HEK293T (cell line): Measurements from ENCODE around the gene ELOVL2.
"Not testable (repeated sequence)": the region's sequence is repeated elsewhere in the genome, so short reads cannot be mapped to it uniquely, and the experiment has no call there.

Experiments
- CTCF ChIA-PET: fragments of 350-600 bp; formaldehyde crosslinking; extraction: SDS; loops from one replicate; lab custom pipeline; 2021; ENCODE audit warnings: antibody characterized with exemption, inconsistent platforms; lab: Yijun Ruan, JAX
- POLR2A ChIA-PET: fragments of 350-600 bp; formaldehyde crosslinking; extraction: SDS; loops from one replicate; lab custom pipeline; 2020; ENCODE audit warnings: antibody characterized with exemption, inconsistent platforms; lab: Yijun Ruan, JAX
- DNase-seq: peaks from one replicate; pipeline ENCODE4 v3.0.0; 2012; ENCODE audit warnings: mixed read lengths; ENCODE audit errors: extremely low spot score
- ARNT ChIP-seq: fragments of 450-650 bp; IDR thresholded peaks from 2 replicates; pipeline ENCODE4 v1.6.1; 2017; ENCODE audit warnings: mild to moderate bottlenecking
- BHLHE40 ChIP-seq: fragments of 450-650 bp; IDR thresholded peaks from 2 replicates; pipeline ENCODE4 v1.6.1; 2016; ENCODE audit warnings: mild to moderate bottlenecking, moderate library complexity, borderline replicate concordance
- CTBP1 ChIP-seq: fragments of 450-650 bp; IDR thresholded peaks from 2 replicates; pipeline ENCODE4 v1.6.1; 2016; ENCODE audit warnings: borderline replicate concordance
- ELF4 ChIP-seq: fragments of 450-650 bp; IDR thresholded peaks from 2 replicates; pipeline ENCODE4 v1.6.1; 2017; ENCODE audit warnings: antibody characterized with exemption
- FOXA1 ChIP-seq: fragments of 450-650 bp; IDR thresholded peaks from 2 replicates; pipeline ENCODE4 v1.6.1; 2016; ENCODE audit warnings: mild to moderate bottlenecking
- FOXK2 ChIP-seq: fragments of 450-650 bp; IDR thresholded peaks from 2 replicates; pipeline ENCODE4 v1.6.1; 2016; ENCODE audit warnings: mild to moderate bottlenecking
- FOXM1 ChIP-seq: fragments of 450-650 bp; IDR thresholded peaks from 2 replicates; pipeline ENCODE4 v1.6.1; 2017; ENCODE audit warnings: mild to moderate bottlenecking, borderline replicate concordance
- HDGF ChIP-seq: fragments of 450-650 bp; IDR thresholded peaks from 2 replicates; pipeline ENCODE4 v1.6.1; 2017; ENCODE audit warnings: antibody characterized with exemption, borderline replicate concordance
- L3MBTL2 ChIP-seq: fragments of 450-650 bp; conservative IDR thresholded peaks from 2 replicates; pipeline ENCODE4 v1.6.1; 2016; ENCODE audit warnings: mild to moderate bottlenecking
- LEF1 ChIP-seq: fragments of 450-650 bp; IDR thresholded peaks from 2 replicates; pipeline ENCODE4 v1.6.1; 2017; ENCODE audit warnings: mild to moderate bottlenecking, borderline replicate concordance
- NFRKB ChIP-seq: fragments of 450-650 bp; IDR thresholded peaks from 2 replicates; pipeline ENCODE4 v1.6.1; 2016; ENCODE audit warnings: mild to moderate bottlenecking, moderate library complexity
- SP1 ChIP-seq: fragments of 450-650 bp; IDR thresholded peaks from 2 replicates; pipeline ENCODE4 v1.6.1; 2017
- SUZ12 ChIP-seq: fragments of 450-650 bp; IDR thresholded peaks from 2 replicates; pipeline ENCODE4 v1.6.1; 2016; ENCODE audit warnings: mild to moderate bottlenecking
- TARDBP ChIP-seq: fragments of 450-650 bp; IDR thresholded peaks from 2 replicates; pipeline ENCODE4 v1.6.1; 2016
- ZNF384 ChIP-seq: fragments of 450-650 bp; IDR thresholded peaks from 2 replicates; pipeline ENCODE4 v1.6.1; 2016
- TF ChIP-seq, protein P1 (sequence below): fragments of 450-650 bp; IDR thresholded peaks from 2 replicates; pipeline ENCODE4 v1.6.1; 2016

Gene ELOVL2

DNA sequence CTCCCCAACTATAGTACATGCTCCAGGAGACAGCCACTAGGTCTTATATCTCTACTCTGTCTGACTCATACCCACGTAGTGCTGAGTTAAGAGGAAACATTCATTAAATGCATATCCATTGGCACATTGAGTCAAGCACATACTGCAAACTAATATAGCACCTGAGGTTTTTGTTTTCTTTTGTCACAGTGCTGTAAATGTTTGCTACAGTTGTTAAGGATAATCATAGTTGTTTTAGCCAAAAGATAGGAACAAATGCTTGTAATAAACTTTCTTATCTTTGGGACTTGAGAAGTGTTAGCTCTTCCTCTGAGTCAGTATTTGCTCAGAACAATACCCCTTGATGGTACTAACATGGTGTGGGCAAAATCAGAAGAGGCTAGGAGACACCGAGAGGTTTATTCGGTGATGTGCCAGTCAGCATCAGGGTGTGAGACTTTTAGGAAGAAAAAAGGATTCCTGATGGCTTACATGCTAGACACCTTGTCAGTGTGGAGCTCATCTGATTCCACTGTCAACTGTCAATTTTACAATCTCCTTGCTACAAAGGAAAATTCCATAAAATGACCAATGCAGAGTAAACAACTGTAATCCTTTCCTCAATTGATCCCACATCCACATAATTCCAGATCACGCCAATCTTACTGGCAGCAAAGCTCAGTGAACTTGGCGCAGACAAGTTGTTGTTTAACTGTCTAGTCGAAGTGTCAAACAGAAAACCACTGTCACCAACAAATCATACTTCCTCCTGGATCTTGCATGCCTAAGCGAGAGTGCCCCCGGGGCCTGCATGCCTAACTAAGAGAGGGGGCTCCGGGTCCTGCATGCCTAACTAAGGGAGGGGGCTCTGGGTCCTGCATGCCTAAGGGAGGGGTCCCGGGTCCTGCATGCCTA, 36.1 kb downstream of the ELOVL2 start:
- POLR2A ChIA-PET: no interaction called here
- CTCF ChIA-PET: no interaction called here
- TF ChIP-seq ARNT (no peak), L3MBTL2 (no peak), FOXA1 (no peak), NFRKB (no peak), FOXK2 (no peak), ZNF384 (no peak), FOXM1 (no peak), LEF1 (no peak)
- TF ChIP-seq, protein P1, sequence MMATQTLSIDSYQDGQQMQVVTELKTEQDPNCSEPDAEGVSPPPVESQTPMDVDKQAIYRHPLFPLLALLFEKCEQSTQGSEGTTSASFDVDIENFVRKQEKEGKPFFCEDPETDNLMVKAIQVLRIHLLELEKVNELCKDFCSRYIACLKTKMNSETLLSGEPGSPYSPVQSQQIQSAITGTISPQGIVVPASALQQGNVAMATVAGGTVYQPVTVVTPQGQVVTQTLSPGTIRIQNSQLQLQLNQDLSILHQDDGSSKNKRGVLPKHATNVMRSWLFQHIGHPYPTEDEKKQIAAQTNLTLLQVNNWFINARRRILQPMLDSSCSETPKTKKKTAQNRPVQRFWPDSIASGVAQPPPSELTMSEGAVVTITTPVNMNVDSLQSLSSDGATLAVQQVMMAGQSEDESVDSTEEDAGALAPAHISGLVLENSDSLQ: no peak
- no peak for DNase-seq

DNA sequence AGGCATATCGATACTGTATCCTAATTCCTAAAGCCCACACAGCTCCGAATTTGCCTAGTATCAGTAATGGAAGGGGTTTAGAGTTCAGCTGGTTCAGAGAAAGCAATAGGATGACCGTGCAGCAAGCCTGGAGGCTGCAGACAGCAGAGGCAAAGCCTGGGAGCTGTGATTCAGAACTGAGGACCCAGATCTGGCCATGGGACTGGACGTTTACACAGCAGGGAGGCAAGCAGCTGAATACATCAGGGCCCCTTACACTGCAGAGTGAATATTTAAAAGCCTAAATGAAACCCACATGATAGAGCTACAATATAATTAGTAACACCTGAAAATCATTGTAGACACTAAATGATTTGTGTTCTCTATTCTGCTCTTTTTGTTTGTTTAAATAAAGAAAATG, 38.0 kb downstream of the ELOVL2 start:
- ChIA-PET CTCF (no interaction called here), POLR2A (no interaction called here)
- TF ChIP-seq, protein P1: no peak
- no peak for TF ChIP-seq L3MBTL2
- TF ChIP-seq SP1: no peak
- no peak for TF ChIP-seq TARDBP
- no peak for TF ChIP-seq NFRKB
- no peak for DNase-seq

DNA sequence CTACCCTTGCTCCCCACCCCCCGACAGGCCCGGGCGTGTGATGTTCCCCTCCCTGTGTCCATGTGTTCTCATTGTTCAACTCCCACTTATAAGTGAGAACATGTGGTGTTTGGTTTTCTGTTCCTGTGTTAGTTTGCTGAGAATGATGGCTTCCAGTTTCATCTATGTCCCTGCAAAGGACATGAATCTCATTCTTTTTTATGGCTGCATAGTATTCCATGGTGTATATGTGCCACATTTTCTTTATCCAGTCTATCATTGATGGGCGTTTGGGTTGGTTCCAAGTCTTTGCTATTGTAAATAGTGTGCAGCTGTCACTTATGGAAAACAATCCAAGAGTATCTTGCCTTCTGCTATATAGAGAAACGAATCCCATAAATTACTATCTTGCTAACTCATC, 40.8 kb downstream of the ELOVL2 start:
- POLR2A ChIA-PET, CTCF ChIA-PET, DNase-seq: not testable (repeated sequence)

DNA sequence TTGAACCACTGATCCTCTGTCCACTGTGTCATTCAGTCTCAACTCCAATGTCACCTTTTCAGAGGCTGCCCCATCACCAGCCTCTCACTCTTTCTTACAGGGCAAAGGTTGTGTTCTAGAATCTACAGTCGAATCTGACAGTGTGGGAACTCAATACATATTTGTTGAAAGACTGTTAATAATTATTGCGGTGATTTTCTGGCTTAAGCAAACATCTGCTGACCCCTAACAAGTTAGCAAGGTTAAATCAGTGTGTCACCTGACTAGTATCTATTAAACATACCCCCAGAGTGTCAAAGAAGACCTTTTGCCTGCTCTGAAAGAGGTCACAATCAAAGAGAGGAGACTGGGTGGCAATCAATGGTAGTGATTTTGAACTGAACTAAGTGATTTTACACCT, 41.9 kb downstream of the ELOVL2 start:
- POLR2A ChIA-PET: no interaction called here
- CTCF ChIA-PET: interaction anchor here (0.6 kb wide), 1 partner anchor 114 kb away, joined by 4 read pairs; no protein-coding TSS in a partner anchor
- TF ChIP-seq FOXK2 (no peak), ZNF384 (no peak), LEF1 (no peak), SP1 (no peak), SUZ12 (no peak), CTBP1 (no peak), BHLHE40 (no peak), L3MBTL2 (no peak), FOXM1 (no peak)
- TF ChIP-seq, protein P1: no peak
- no peak for DNase-seq

DNA sequence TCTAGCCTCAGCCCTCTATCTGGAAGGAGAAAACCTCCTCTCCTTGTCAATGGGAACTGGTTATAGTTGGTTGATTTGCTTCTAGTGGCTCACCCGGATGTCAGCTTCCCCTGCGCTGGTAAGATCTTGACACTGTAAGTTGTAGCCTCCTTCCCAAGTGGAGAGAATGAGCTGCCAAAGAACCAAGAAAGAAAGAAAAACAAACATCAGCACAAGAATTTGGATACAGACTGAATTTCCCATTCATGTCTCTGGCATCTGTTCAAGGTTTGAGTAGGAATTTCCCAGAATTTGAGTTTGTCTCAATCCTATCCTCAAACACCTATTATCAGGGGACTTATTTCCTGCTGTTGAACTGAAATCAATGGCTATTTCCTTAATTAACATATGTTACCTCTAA, 44.1 kb downstream of the ELOVL2 start:
- no peak for TF ChIP-seq HDGF
- no peak for TF ChIP-seq LEF1
- TF ChIP-seq ELF4: no peak
- no peak for TF ChIP-seq BHLHE40
- no peak for TF ChIP-seq NFRKB
- no peak for TF ChIP-seq ARNT
- no peak for TF ChIP-seq TARDBP
- no peak for TF ChIP-seq FOXK2
- no peak for TF ChIP-seq CTBP1
- no peak for TF ChIP-seq SP1
- no peak for TF ChIP-seq ZNF384
- TF ChIP-seq, protein P1: no peak
- DNase-seq: no peak
- POLR2A ChIA-PET: no interaction called here
- CTCF ChIA-PET: no interaction called here

DNA sequence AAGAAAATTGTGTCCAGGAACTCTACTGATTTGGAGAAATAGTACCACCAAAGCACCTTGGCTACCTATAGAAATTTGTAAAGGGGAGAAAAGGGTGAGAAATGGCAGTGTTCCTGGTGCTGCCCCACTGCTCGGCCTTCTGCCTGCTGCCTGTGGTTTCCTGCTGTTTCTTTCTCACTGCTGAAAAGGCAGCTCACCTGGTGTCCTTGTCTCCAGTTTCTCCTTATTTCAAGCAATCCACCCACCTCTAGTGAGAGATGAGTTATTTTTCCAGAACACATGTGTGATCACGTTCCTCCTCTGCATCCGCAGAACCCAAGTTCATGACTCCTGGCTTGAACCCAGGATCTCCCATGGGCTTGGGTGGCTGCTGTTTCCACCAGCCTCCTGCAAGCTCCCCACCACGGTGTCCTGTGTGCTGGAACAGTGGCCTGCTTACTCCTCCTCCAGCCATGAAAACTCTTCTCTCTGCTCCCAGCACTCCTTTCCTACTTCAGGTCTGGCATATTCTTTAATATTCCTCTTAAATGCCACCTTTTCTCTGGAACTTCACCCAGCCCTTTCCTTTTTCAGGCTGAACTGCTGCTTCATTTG, 48.9 kb downstream of the ELOVL2 start:
- TF ChIP-seq ZNF384 (no peak), FOXK2 (no peak), ELF4 (no peak), FOXA1 (no peak), ARNT (no peak)
- DNase-seq: no peak
- POLR2A ChIA-PET: no interaction called here
- CTCF ChIA-PET: no interaction called here

DNA sequence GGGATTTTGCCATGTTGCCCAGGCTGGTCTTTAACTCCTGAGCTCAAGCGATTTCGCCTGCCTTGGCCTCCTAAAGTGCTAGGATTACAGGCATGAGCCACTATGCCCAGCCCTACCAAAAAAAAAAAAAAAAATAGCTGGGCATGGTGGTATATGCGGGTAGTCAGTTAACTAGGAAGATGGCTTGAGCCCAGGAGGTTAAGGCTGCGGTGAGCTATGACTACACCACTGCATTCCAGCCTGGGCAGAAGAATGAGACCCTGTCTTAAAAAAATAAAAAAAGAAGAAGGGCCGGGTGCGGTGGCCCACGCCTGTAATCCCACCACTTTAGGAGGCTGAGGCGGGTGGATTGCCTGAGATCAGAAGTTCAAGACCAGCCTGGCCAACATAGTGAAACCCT, 50.2 kb downstream of the ELOVL2 start:
- no peak for DNase-seq
- TF ChIP-seq FOXM1: no peak
- no peak for TF ChIP-seq NFRKB
- TF ChIP-seq TARDBP: no peak
- TF ChIP-seq L3MBTL2: no peak
- TF ChIP-seq FOXA1: no peak
- no peak for TF ChIP-seq BHLHE40
- POLR2A ChIA-PET: no interaction called here
- CTCF ChIA-PET: no interaction called here
